Stimulated activated CD4-positive, alpha-beta T cell treated with anti-CD3 and anti-CD28 coated beads, Interleukin-1b, Interleukin-23, amount 100 ng/mL, for 48 hours (primary cell): ENCODE data around the gene AKT1.

ENCODE experiments used
- DNase-seq: peaks from one replicate; pipeline ENCODE4 v3.0.0-alpha.2; 2020

Gene AKT1

DNA sequence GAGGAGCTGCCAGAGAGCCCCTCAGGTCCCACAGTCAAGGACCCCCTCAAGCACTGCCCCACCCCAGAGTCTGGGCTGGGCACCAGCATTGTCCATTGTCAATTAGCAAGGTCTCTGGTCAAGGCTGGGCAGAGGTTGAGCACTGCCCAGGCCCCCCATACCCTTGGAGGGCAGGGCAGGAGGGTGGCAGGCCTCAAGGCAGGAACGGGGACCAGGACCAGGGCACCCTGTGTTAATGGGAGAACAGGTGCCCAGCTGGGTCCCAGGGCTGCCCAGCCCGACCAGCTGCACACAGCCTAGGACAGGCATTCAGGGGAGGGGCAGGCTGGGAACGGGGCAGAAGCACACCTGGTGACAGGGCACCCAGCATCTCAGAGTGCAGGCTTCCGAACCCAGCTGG is 24.2 kb downstream of the AKT1 start:
- DNase-seq = no peak

DNA sequence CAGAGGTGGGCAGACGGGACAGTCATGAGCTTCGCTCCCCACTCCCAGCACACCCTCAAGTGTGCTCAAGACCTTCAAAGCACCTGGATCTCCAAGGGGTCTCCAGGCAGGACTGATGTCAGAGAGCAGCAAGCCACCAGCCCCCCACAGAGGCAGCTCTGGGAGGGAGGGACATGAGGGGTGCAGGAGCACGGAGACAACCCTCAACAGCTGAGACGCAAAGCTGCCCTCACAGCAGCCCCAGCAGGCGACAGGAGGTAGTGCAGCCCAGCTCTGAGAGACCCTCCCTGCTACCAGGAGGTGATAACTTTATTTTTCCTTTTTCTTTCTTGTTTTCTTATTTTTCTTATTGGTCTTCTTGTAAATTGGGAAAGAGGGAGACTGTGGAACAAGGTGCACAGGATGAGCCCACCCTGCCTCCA is 24.7 kb downstream of the AKT1 start:
- DNase-seq = peak; percentile 31

DNA sequence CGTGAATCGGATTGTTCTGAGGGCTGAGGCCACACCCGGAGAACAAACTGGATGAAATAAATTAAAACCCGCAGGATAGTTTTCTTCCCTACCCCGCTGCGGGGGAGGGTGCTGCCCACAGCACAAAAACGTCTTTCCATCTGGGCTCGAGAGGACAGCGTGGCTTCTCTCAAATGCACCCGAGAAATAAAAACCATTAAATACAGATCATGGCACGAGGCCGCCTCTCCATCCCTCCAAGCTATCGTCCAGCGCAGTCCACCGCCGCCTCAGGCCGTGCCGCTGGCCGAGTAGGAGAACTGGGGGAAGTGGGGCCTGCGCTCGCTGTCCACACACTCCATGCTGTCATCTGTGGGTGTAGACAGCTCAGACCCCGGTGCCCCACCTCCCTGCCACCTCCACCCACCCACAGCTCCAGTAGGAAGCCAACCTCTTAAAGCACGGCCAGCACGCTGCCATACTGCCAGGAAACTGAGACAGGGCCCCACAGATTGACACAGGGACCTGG is 25.4 kb downstream of the AKT1 start:
- DNase-seq = no peak

DNA sequence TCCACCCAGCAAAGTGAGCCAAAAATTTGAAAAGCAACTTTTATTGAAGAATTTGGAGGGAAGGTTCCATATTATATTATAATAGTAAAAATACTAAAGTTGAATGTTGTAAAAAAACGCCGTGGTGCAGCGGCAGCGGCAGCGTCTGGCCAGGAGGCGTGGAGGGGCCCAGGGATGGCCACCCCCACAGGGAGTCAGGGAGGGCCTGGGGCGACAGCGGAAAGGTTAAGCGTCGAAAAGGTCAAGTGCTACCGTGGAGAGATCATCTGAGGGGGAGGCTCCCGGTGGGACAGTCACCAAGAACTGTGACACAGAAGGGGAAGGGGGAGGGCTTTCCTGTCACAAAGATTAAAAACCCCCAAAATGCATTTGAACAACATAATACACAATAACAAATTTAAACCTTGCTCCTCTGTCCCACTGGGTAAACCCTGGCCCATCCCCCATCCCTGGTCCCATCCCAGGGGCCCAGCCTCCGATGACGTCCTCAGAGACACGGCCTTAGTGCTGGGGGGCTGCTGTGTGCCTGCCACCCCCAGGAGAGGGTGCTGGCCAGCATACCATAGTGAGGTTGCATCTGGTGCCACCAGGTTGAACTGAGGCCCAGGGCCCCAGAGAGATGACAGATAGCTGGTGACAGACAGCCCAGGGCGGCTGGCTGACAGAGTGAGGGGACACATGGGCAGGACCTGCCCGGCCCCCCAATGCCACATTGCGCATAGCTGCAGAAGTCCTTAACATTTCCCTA is 26.1 kb downstream of the AKT1 start:
- DNase-seq = no peak

DNA sequence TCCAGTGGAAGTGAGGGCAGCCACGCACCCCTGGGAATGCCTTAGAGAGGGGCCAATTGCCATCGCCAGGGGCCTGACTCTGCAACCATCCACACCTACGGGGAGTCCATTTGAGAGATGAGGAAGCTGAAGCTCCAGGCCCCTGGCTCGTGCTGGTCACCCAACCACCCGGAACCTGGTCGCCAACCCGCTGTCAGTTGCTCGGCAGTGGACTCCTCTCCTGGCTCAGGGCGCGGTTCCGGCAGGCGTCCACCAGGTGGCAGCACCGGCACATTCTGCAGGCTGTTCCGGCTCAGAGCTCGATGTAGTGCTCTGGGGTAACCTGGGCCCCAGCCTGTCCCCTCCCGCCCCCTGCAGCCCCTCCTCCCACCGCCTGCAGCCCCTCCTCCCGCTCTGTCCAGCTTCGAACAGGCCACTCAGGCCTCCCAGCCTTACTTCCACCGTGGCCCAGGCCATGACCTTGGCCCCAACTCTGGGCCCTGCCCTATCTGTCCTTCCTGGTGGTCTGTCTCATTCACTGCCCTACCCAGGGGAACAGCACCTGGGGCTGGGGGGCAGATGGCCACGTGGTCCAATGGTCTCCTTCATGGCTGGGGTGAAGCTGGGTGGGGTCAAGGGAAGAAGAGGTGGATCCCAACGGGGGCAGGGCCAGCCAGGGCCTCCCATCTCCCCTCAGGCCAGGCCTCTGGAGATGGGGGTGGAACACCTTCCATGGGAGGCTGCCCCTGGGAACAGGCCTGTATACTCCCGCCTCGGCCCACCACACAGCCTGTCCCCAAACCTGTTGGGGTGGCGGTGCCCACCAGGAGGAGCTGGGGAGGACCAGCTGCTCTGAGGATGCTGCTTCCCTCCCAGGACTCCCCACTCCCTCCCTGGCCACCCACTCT is 26.9 kb downstream of the AKT1 start:
- DNase-seq = peak; percentile 89

DNA sequence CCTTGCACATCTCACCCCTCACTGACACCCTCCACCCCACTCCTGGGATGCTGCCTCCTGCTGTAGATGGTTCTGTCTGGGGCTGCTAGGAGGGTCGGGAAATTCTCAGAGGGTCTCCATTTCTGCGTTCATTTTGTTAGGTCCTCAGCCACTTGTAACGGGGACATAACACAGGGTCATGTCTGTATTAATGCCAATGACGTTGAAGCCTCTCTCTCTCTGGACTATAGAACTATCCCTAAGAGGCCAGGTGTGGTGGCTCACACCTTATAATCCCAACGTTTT is 28.0 kb downstream of the AKT1 start:
- DNase-seq = no peak

DNA sequence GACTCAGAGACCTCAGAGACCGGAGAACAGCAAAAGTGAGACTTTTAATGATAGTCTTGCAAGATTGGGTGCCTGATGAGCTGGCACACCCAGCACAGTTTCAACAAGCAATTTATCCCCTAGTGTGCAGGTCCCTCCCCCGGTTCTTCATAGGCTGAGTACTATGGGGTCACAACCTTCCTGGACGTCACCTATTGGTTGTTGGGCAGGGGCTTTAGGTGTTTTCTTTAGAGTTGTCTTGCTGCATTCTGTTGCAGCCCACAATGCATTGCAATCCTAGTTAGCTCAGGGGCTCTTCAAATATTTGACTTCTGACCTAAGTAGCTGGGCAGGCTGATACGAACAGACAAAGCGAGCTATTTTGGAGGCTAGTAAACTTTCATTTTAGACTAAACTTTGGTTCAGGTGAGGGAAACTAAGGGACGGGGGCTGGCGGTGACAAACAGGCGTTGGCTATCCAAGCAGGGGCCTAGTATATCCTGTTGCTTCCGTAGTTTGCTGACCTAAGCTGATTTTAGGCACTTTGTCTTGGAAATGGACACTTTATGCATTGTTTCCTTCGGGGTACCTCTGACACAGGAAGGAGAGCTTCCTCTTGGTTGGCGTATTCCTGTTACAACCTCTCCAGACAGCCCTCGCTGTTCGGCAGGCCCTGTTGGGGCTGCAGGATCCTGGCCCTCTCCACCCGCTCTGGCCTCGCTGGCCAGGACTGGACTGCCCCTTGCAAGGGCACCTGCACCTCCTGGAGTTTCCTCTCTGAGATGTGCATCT is 28.5 kb downstream of the AKT1 start:
- no peak for DNase-seq

DNA sequence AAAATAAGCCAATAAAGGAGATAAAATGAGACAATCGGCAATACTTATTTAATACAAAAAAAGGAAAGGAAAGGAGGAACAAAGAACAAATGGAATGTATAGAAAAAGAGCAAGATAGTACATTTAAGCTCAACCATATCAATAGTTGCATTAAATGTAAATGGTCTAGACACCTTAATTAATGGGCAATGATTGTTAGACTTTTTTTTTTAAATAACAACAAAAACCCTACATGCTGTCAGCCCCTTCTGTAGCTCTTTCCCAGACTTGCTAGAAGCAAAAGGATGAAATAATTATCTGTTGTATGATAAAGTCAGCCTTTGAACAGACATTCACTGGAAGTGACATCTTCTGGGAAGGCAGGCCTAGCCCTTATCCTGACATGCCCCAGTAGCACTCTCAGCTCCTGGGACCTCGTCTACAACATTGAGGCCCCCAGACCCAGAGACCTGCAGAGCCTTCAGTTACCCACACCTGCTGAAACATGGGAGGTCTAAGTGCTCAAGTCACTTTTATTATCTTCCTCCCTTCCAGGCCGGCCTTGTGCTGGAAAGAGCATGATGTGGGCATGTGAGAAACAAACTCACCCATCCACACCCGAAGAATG is 29.2 kb downstream of the AKT1 start:
- no peak for DNase-seq

DNA sequence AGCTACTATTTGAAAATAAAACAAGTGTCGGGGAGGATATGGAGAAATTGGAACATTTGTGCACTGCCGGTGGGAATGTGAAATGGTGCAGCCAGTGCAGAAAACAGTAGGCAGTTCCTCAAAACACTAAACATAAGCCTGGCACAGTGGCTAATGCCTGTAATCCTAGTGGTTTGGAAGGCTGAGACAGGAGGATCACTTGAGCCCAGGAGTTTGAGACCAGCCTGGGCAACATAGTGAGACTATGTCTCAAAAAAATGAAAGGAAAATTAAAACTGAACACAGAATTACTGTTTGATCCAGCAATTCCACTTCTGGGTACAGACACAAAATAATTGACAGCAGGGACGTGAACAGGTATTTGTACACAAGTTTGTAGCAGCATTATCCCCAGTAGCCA is 30.0 kb downstream of the AKT1 start:
- no peak for DNase-seq

DNA sequence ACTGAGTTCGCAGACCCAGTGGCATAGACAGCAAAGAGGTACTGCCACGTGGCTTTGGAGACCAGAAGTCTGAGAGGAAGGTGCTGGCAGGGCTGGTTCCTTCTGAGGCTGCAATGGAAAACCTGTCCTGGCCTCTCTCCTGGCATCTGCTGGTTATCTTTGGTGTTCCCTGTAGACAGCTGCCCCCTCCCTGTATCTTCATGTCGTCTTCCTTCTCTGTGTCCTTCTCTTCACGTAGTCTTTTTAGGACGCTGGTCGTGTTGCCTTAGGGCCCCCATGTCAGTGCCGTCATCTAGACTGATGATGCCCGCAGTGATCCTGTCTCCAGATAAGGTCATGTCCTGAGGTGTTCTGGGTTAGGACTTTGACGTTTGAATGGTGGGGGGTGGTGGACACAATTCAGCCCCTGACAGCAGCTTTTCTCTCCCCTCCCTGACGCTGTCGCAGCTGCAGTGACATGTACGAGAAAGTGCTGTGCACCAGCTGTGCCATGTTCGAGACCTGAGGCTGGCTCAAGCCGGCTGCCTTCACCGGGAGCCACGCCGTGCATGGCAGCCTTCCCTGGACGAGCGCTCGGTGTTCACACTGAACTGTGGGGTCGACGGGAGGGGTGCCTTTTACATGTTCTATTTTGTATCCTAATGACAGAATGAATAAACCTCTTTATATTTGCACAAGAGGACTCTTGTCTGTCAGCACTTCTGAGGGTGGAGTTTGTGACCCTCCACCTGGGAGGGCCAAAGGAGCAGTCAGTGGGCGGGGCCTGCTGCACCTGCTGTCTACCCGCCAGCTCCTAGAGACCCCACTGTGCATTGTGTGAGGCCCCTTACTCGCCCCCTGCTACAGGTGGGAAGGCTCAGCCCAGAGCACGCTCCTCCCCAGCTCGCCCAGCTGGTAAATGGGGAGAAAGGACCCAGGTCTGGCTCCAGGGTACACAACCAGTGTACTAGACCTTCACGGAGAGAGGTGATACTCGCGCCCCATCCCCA is 36.3 kb downstream of the AKT1 start:
- no peak for DNase-seq

DNA sequence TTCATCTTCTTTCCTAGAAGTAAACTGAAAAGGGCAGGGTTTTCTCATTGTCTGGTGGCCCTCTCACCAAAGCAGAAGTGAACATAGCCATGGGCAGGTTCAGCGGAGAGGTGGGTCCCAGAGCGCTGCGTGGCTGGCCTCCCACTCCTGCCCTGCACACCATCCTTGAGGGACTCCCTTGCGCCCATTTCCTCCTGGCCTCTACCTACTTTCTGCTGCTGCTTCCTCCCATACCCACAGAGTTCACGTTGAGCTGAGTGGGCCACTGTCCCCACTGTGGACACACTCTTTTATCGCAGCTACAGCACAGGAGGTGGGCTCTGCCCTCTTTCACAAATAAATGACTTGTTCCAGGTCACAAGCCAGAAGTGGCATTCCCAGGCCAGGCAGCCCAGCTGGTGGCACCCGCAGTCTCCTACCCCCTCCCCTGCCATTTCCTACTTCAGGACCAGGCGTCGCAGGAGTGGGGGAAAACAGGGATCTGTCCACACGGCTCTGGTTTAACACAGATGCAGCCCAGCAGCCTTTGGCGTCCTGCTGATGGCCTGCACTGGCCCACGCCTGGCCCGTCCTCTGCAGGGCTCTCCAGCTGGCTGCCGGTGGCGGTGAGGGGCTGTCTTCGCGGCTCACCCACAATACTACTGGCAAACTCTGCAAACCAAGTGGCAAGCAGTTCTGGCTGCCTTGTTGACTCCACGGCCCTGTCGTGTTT is 37.7 kb downstream of the AKT1 start:
- DNase-seq = no peak

DNA sequence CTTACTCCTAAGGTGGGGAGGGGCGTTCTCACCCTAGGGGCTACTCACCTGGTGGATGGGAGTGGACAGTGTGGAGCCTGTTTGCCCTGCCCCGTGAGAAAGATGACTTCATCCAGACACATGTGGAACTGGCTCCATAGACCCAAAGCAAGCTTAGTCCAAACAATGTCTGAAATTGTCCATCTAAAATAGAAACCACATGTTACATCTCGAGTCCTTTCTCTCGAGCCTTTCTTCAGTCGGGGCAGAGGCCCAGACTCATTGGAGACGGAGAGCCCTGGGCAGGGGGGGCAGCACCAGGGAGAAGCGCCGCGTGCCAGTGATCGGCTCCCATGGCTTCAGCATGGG is 38.3 kb downstream of the AKT1 start:
- DNase-seq = no peak

DNA sequence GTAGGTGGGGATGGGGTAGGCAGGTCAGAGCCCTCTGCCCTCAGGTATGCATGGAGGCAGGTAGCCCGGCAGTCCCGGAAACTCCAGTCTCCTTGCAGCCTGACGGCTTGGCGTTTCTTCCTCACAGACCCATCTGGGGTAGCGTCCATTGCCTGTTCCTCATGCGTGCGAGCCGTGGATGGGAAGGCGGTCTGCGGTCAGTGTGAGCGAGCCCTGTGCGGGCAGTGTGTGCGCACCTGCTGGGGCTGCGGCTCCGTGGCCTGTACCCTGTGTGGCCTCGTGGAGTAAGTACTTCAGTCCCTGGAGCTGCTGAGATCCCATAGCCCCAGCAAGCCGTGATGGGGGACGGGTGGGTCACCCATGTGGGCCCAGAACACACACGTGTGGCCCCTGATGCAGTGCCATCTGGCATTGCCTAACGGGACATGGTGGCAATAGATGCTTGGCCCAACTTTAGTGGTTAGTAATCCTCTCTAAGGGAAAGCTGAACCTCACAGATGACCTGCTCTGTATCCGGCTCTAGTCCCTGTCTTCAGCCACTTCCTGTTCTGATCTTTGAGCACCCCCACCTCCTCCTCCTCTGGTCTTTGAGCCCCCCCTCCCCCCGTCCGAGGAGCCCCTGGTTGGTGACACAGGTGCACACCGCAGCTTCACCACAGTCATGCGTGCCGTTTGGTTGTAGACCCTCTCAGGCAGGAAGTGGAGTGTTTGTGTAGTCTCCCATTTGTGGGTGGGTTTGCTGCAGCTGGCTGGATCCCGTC is 38.9 kb downstream of the AKT1 start:
- no peak for DNase-seq

DNA sequence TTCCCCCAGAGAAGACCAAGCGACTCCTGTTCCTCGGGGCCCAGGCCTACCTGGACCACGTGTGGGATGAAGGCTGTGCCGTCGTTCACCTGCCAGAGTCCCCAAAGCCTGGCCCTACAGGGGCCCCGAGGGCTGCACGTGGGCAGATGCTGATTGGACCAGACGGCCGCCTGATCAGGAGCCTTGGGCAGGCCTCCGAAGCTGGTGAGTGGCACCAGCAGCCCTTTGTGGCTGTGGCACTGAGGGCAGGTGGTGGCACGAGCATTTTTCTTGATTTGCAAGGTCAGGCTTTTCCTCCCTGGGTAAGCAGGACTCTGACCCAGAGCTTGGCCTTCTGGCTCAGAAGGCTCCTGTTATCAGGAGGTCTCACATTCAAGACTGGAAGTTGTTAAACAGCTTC is 39.9 kb downstream of the AKT1 start:
- DNase-seq = no peak

DNA sequence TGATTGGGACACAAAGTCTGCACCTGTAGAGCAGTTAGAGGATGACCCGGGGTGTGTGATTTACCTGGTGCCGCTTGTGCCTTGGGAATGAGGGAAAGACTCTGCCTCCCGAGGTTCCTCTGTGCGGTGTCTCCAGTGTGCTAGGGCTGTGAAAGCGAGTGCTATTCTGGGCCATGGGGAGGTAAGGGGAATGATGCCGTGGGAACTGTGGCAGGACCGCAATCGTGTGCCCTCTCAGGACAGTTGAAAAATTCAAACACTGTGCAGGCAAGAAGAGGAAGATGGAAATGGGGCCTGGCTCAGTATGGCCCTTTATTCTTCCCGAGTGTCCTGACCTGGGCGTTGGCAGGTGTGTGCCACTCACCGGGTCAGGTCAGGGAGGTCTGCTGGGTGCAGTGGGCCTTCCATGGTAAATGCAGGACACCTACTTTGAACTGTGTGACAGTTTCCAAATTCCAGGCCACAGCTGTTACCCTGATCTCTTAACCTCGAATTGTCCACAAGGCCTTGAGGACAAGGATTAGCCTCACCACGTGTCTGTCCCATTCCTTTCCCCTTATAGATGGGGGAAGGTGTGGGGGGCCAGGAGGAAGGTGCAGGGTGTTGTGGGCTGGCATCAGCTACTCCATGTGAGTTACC is 41.2 kb downstream of the AKT1 start:
- DNase-seq = no peak

DNA sequence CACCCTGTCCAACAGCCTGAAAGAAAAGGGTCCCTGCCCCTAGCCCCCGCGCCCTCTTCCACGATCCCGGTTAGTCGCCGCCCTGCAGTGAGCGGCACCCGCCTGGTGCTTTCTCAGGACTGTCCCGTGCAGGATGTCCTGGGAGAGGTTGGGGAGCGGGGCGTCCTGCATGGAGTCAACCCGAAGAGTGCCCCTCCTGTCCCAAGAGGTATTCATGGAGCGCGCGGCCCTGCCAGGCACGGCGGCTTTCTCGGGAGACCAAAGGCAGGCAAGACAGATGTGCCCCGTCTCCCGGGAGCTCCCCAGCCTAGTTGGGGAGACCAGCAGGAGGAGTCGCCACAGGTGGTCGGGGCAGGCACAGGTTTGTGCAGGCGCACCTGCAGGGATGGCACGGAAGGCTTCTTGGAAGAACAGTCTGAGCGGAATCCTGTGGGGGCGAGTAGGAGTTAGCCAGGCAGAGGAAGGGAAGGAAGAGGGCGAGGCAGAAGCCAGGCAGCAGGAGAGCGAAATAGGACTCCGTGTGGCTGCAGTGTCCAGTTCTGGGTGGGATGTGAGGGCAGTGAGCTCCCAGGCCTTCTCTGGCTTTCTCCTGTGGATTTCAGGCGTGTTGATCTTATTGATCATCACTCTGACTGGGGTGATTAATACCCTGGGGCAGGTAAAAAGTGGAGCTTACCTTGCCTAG is 41.9 kb downstream of the AKT1 start:
- DNase-seq = peak; percentile 18

DNA sequence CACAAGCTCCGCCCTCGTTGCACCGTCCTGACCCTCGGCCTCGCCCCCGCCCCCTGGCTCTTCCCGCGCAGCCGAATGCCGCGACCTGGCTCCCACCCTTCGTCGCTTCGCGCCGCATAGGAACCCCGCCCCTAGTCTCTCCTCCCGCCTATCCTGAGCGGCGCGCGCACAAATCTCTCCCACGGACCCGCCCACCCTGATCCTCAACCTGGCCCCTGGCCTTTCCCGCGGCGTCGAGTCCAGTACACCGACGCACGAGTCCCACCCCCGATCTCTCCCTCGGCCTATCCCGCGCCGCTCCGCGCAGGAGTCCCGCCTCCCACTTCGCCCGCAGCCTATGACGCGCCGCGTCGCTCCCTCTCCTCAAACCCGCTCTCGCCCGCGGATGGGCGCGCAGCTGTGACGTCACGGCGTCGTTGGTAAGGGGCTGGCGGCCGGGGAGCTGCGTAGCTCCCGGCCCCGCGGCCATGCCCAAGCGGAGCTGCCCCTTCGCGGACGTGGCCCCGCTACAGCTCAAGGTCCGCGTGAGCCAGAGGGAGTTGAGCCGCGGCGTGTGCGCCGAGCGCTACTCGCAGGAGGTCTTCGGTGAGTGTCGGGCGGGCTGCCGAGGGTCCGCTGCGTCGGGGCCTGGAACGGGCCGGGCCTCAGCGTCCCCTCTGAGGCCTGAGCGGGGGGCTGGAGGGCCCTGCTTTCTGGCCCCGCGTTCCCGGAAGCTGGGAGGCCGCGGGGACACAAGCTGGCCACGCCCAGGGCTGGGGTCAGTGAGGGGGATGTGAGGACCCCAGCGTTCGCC is 42.6 kb downstream of the AKT1 start, which contains the start of gene SIVA1:
Gene SIVA1 (plus strand): TSS at position 413 of the 793 bp plus-strand sequence. CDS start 55 bp downstream, at position 468.
- peak; percentile 100 for DNase-seq

DNA sequence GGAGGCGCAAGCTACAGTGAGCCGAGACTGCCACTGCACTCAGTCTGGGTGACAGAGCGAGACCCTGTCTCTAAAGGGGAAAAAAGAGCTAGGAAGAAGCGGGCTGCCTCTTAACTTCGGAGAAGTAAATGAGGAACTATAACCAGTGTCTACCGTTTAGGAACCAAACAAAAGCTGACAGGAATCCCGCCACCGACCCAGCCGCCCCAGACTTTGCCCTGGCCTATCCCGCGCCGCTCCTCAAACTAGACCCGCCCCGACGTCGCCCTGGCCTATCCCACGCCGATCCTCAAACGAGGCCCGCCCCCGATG is 43.2 kb downstream of the AKT1 start:
- DNase-seq = no peak
